H9 (cell line): Measurements from ENCODE around the gene FBN2. TPM values are rescaled to one million over a fixed set of nuclear protein-coding genes. Genes with fewer than 3 reads are reported as not detected.

Experiments
- DNase-seq: peaks from one replicate; pipeline ENCODE4 v3.0.0-alpha.2; 2017
- H2AFZ ChIP-seq: one replicate; pipeline ENCODE4 v1.6.1; 2013; ENCODE audit warnings: mild to moderate bottlenecking, low read length, control low read depth, moderate library complexity
- H2AK5ac ChIP-seq: 2 replicates; pipeline ENCODE4 v1.6.1; 2013; ENCODE audit warnings: low read length, control low read depth, mixed read lengths; ENCODE audit not compliant: insufficient read length
- H2BK120ac ChIP-seq: one replicate; pipeline ENCODE4 v1.6.1; 2013; ENCODE audit warnings: low read depth, mild to moderate bottlenecking, low read length, control low read depth, inconsistent platforms; ENCODE audit not compliant: poor library complexity, severe bottlenecking
- H2BK12ac ChIP-seq: 2 replicates; pipeline ENCODE4 v1.6.1; 2013; ENCODE audit warnings: low read length, control low read depth, mixed read lengths, low read depth; ENCODE audit not compliant: insufficient read length
- H2BK15ac ChIP-seq: 2 replicates; pipeline ENCODE4 v1.6.1; 2013; ENCODE audit warnings: low read depth, low read length, control low read depth
- H2BK20ac ChIP-seq: one replicate; pipeline ENCODE4 v1.6.1; 2013; ENCODE audit warnings: low read depth, mild to moderate bottlenecking, low read length, control low read depth, inconsistent platforms; ENCODE audit not compliant: poor library complexity, severe bottlenecking
- H2BK5ac ChIP-seq: 2 replicates; pipeline ENCODE4 v1.6.1; 2013; ENCODE audit warnings: low read length, control low read depth, mixed read lengths; ENCODE audit not compliant: insufficient read length
- H3K14ac ChIP-seq: 2 replicates; pipeline ENCODE4 v1.6.1; 2013; ENCODE audit warnings: low read length, control low read depth; ENCODE audit not compliant: insufficient read depth
- H3K18ac ChIP-seq: 2 replicates; pipeline ENCODE4 v1.6.1; 2013; ENCODE audit warnings: low read depth, mild to moderate bottlenecking, mixed read lengths, low read length, control low read depth; ENCODE audit not compliant: insufficient read length
- H3K23ac ChIP-seq: 2 replicates; pipeline ENCODE4 v1.6.1; 2013; ENCODE audit warnings: low read length, control low read depth, mixed read lengths, low read depth; ENCODE audit not compliant: insufficient read length
- H3K23me2 ChIP-seq: 2 replicates; pipeline ENCODE4 v1.6.1; 2013; ENCODE audit warnings: low read depth, mild to moderate bottlenecking, mixed read lengths, low read length, control low read depth; ENCODE audit not compliant: insufficient read length, poor library complexity, severe bottlenecking
- H3K27ac ChIP-seq: 2 replicates; pipeline ENCODE4 v1.5.1; 2013; ENCODE audit warnings: low read length, control low read depth, mixed read lengths, low read depth; ENCODE audit not compliant: insufficient read length
- H3K27me3 ChIP-seq: 2 replicates; pipeline ENCODE4 v1.6.1; 2013; ENCODE audit warnings: low read length, control low read depth, inconsistent platforms; ENCODE audit not compliant: insufficient read depth
- H3K4ac ChIP-seq: 2 replicates; pipeline ENCODE4 v1.6.1; 2013; ENCODE audit warnings: low read depth, mild to moderate bottlenecking, control low read depth, inconsistent platforms, low read length, moderate library complexity
- H3K4me1 ChIP-seq: 2 replicates; pipeline ENCODE4 v1.6.1; 2013; ENCODE audit warnings: low read length, control low read depth, inconsistent platforms; ENCODE audit not compliant: insufficient read depth
- H3K4me2 ChIP-seq: 2 replicates; pipeline ENCODE4 v1.6.1; 2013; ENCODE audit warnings: low read length, control low read depth, mixed read lengths; ENCODE audit not compliant: insufficient read length, insufficient read depth
- H3K56ac ChIP-seq: 2 replicates; pipeline ENCODE4 v1.6.1; 2013; ENCODE audit warnings: low read depth, mild to moderate bottlenecking, mixed read lengths, low read length, control low read depth; ENCODE audit not compliant: insufficient read length
- H3K79me1 ChIP-seq: 2 replicates; pipeline ENCODE4 v1.6.1; 2013; ENCODE audit warnings: low read depth, mild to moderate bottlenecking, moderate library complexity, low read length, control low read depth, inconsistent platforms; ENCODE audit not compliant: insufficient read depth, poor library complexity, severe bottlenecking
- H3K79me2 ChIP-seq: 2 replicates; pipeline ENCODE4 v1.6.1; 2013; ENCODE audit warnings: low read length, control low read depth, inconsistent platforms; ENCODE audit not compliant: insufficient read depth
- H3K9ac ChIP-seq: 2 replicates; pipeline ENCODE4 v1.6.1; 2013; ENCODE audit warnings: low read length, control low read depth, mixed read lengths; ENCODE audit not compliant: insufficient read length; ENCODE audit errors: extremely low read depth
- H3K9me3 ChIP-seq: one replicate; pipeline ENCODE4 v1.6.1; 2013; ENCODE audit warnings: low read depth, low read length, inconsistent platforms; ENCODE audit not compliant: control insufficient read depth
- H3T11ph ChIP-seq: one replicate; pipeline ENCODE4 v1.6.1; 2013; ENCODE audit warnings: mild to moderate bottlenecking, low read length, control low read depth, inconsistent platforms
- H4K20me1 ChIP-seq: one replicate; pipeline ENCODE4 v1.6.1; 2013; ENCODE audit not compliant: control insufficient read depth, insufficient read length, insufficient read depth
- H4K5ac ChIP-seq: 2 replicates; pipeline ENCODE4 v1.6.1; 2013; ENCODE audit warnings: low read depth, mild to moderate bottlenecking, mixed read lengths, low read length, control low read depth; ENCODE audit not compliant: insufficient read length
- H4K8ac ChIP-seq: replicated peaks from 2 replicates; pipeline ENCODE4 v1.6.1; 2013; ENCODE audit warnings: low read length, control low read depth, mixed read lengths, low read depth; ENCODE audit not compliant: insufficient read length
- H4K91ac ChIP-seq: 2 replicates; pipeline ENCODE4 v1.6.1; 2013; ENCODE audit warnings: low read depth, mild to moderate bottlenecking, moderate library complexity, mixed read lengths, low read length, control low read depth; ENCODE audit not compliant: insufficient read length
- H3K27ac Mint-ChIP-seq, 3 experiments: 2 replicates in 2 of 3; 3 replicates in 1 of 3; pipeline ENCODE4 v1.8.0; 2020 to 2021; ENCODE audit warnings: mixed read lengths in 3 of 3, mild to moderate bottlenecking in 1 of 3, moderate library complexity in 1 of 3
- H3K27me3 Mint-ChIP-seq: 2 replicates; pipeline ENCODE4 v1.8.0; 2021; ENCODE audit warnings: low read depth, mild to moderate bottlenecking, moderate library complexity, mixed read lengths
- H3K36me3 Mint-ChIP-seq, 3 experiments: 2 replicates in 2 of 3; 3 replicates in 1 of 3; pipeline ENCODE4 v1.8.0; 2020 to 2021; ENCODE audit warnings: low read depth in 3 of 3, mixed read lengths in 3 of 3; ENCODE audit not compliant: insufficient read depth in 1 of 3
- H3K4me1 Mint-ChIP-seq, 2 experiments: 2 replicates each; pipeline ENCODE4 v1.8.0; 2020; ENCODE audit warnings: mixed read lengths in 2 of 2
- H3K4me3 Mint-ChIP-seq, 2 experiments: 2 replicates in 1 of 2; 3 replicates in 1 of 2; pipeline ENCODE4 v1.8.0; 2020 to 2021; ENCODE audit warnings: mild to moderate bottlenecking in 2 of 2, mixed read lengths in 2 of 2, moderate library complexity in 1 of 2
- H3K9me3 Mint-ChIP-seq, 2 experiments: 2 replicates in 1 of 2; 3 replicates in 1 of 2; pipeline ENCODE4 v1.8.0; 2020; ENCODE audit warnings: mild to moderate bottlenecking in 2 of 2, mixed read lengths in 2 of 2, moderate library complexity in 1 of 2
- CTCF ChIP-seq: fragments of 200-600 bp; sonication (generic); conservative IDR thresholded peaks from 3 replicates; pipeline ENCODE4 v1.8.0; 2021; ENCODE audit warnings: antibody characterized with exemption, mild to moderate bottlenecking
- WGBS: extraction: QIAGEN DNeasy Blood & Tissue Kit; methylation state at CpG from one replicate; pipeline ENCODE4 v1.1.7; 2013; ENCODE audit warnings: missing lambda C conversion rate, low lambda C conversion rate, mixed read lengths; ENCODE audit not compliant: insufficient read length; ENCODE audit errors: extremely low coverage; 5-methylcytosine and 5-hydroxymethylcytosine counted together
- total RNA-seq: library from RNA; stranded (reverse); gene quantifications from 2 replicates; pipeline ENCODE4 v1.2.1, GENCODE V29; 2021

FBN2 gene
- total RNA-seq, 1 experiment from 2014 or later, result 8.3 TPM

- Histone ChIP-seq H3K27ac (no peak overlapping the region), H3K18ac (no peak overlapping the region), H2BK20ac (no peak overlapping the region), H3K27me3 (no peaks in the 10 kb centered on the region), H3K79me2 (no peaks in the 10 kb centered on the region), H2BK120ac (no peak overlapping the region), H2BK5ac (no peak overlapping the region), H2BK15ac (no peak overlapping the region), H3T11ph (no peak overlapping the region), H4K8ac (no peak overlapping the region), H4K91ac (no peak overlapping the region), H3K4ac (no peak overlapping the region), H3K56ac (no peak overlapping the region), H3K9ac (no peak overlapping the region), H2AK5ac (no peak overlapping the region), H3K23ac (no peak overlapping the region), H3K23me2 (no peaks in the 10 kb centered on the region), H3K4me2 (no peak overlapping the region), H4K5ac (no peak overlapping the region), H3K79me1 (no peaks in the 10 kb centered on the region), H4K20me1 (no peaks in the 10 kb centered on the region), H2BK12ac (no peak overlapping the region), H3K9me3 (no peaks in the 10 kb centered on the region), H3K14ac (no peak overlapping the region; the same call in 1 of the 2 replicates), H3K4me1 (no peaks in the 10 kb centered on the region), H2AFZ (no peak overlapping the region)
- Mint-ChIP-seq H3K4me3 (no peak overlapping the region; a peak in 1 of 5 replicates), H3K4me1 (peaks cover 8 to 12% of the 10 kb centered on the region in 2 experiments; a peak in 3 of 4 replicates), H3K27me3 (no peaks in the 10 kb centered on the region), H3K27ac (peak overlapping the region; percentile 2 to 77 (median 40); a peak in 3 of 7 replicates), H3K9me3 (peaks cover 0 to 3% of the 10 kb centered on the region in 2 experiments; a peak in 3 of 5 replicates), H3K36me3 (peaks cover 3 to 8% (median 4%) of the 10 kb centered on the region in 3 experiments; a peak in 5 of 7 replicates)
- DNase-seq, result no peak
- no CpG with 5 or more reads among the region's 12 CpGs for WGBS
- no peak for TF ChIP-seq CTCF
These were observed 274.7 kb downstream of the FBN2 start for GRCh38 chr5:128263357-128263756.
